ENCODE measurements around the gene PABPN1.

GRCh38 chr14:23358042-23358441, 36.8 kb downstream of the PABPN1 start:
- TF ChIP-seq CTCF (IDR thresholded peaks at IDR 0.05; ENCODE audit: low read depth, low read length, missing input control) (no peak), EGR1 (IDR thresholded peaks at IDR 0.05; ENCODE audit: low read depth in 2 of 2) (no peak), TAF1 (conservative IDR thresholded peaks at IDR 0.05) (no peak), FOXA2 (IDR thresholded peaks at IDR 0.05) (no peak), JUND (IDR thresholded peaks at IDR 0.05) (no peak), RAD21 (IDR thresholded peaks at IDR 0.05) (no peak), FOXA1 (IDR thresholded peaks at IDR 0.05) (no peak)
